ENCODE measurements around the gene EREG. TPM values are rescaled to one million over a fixed set of nuclear protein-coding genes. Genes with fewer than 3 reads are reported as not detected.

EREG gene
- polyA plus RNA-seq, 1 donor (not counting 4 experiments of a cell fraction or from before 2014, with no cell fraction given), result 38.7 TPM

- no peak overlapping the region for H3K4me2 ChIP-seq (ENCODE audit: control insufficient read depth, extremely low read depth, insufficient read depth, low read depth, low read length)
- H3K36me3 ChIP-seq (ENCODE audit: control insufficient read depth in 2 of 2, extremely low read depth in 1 of 2, insufficient read depth in 2 of 2, low read length in 2 of 2), result no peaks in the 10 kb centered on the region
- no peaks in the 10 kb centered on the region for H3K9me1 ChIP-seq (ENCODE audit: control insufficient read depth, extremely low read depth, insufficient read depth, low read length)
- no peaks in the 10 kb centered on the region for H3K9me3 ChIP-seq (ENCODE audit: control insufficient read depth, low read depth, low read length)
- DNase-seq (ENCODE audit: low read depth, low spot score) (no peak), FAIRE-seq (peak; percentile 71)
- peaks cover 38% of the 10 kb centered on the region for H3K4me1 ChIP-seq (ENCODE audit: control insufficient read depth, extremely low read depth, insufficient read depth, low read length)
- TF ChIP-seq CTCF (optimal IDR thresholded peaks at IDR 0.05 in 1 of 3, IDR thresholded peaks at IDR 0.05 in 1 of 3, conservative IDR thresholded peaks at IDR 0.05 in 1 of 3; ENCODE audit: extremely low read depth in 1 of 3, insufficient read depth in 2 of 3, low read length in 3 of 3), result no peak
- TF ChIP-seq EZH2 (IDR thresholded peaks at IDR 0.05; ENCODE audit: low read length), result no peak
- no peaks in the 10 kb centered on the region for H3K79me2 ChIP-seq (ENCODE audit: control insufficient read depth, insufficient read depth, low read length)
- dilution Hi-C loops (cut with MboI; ENCODE audit: extremely low pct_ligation_motif_present, low sequenced_read_pairs), result no loop called here
- no peak overlapping the region for H3K27ac ChIP-seq (ENCODE audit: control insufficient read depth, insufficient read depth, low read length)
- H3K4me3 ChIP-seq (ENCODE audit: control insufficient read depth in 2 of 3, extremely low read depth in 1 of 3, insufficient read depth in 2 of 3, low read depth in 1 of 3, low read length in 3 of 3), result no peak overlapping the region
- no peaks in the 10 kb centered on the region for H3K27me3 ChIP-seq (ENCODE audit: control insufficient read depth, extremely low read depth, insufficient read depth, low read length)
- no peaks in the 10 kb centered on the region for H4K20me1 ChIP-seq (ENCODE audit: control insufficient read depth, extremely low read depth, insufficient read depth, low read length)
- H3K9ac ChIP-seq (ENCODE audit: control insufficient read depth, extremely low read depth, insufficient read depth, low read length), result no peak overlapping the region
- no peak overlapping the region for H2AFZ ChIP-seq (ENCODE audit: control insufficient read depth, low read length)
Measured at GRCh38 chr4:74435296-74435695, 70.4 kb downstream of the EREG start.

GRCh38 chr4:74437866-74438265 is 72.9 kb downstream of the EREG start:
- no peaks in the 10 kb centered on the region for H3K9me1 ChIP-seq (ENCODE audit: control insufficient read depth, extremely low read depth, insufficient read depth, low read length)
- H3K79me2 ChIP-seq (ENCODE audit: control insufficient read depth, insufficient read depth, low read length), result no peaks in the 10 kb centered on the region
- H3K27me3 ChIP-seq (ENCODE audit: control insufficient read depth, extremely low read depth, insufficient read depth, low read length), result no peaks in the 10 kb centered on the region
- H3K4me2 ChIP-seq (ENCODE audit: control insufficient read depth, extremely low read depth, insufficient read depth, low read depth, low read length), result no peak overlapping the region
- H4K20me1 ChIP-seq (ENCODE audit: control insufficient read depth, extremely low read depth, insufficient read depth, low read length), result no peaks in the 10 kb centered on the region
- H3K9me3 ChIP-seq (ENCODE audit: control insufficient read depth, low read depth, low read length), result no peaks in the 10 kb centered on the region
- no peak overlapping the region for H3K27ac ChIP-seq (ENCODE audit: control insufficient read depth, insufficient read depth, low read length)
- H3K4me3 ChIP-seq (ENCODE audit: control insufficient read depth in 2 of 3, extremely low read depth in 1 of 3, insufficient read depth in 2 of 3, low read depth in 1 of 3, low read length in 3 of 3), result no peak overlapping the region
- H2AFZ ChIP-seq (ENCODE audit: control insufficient read depth, low read length), result no peak overlapping the region
- no peak for FAIRE-seq
- no peaks in the 10 kb centered on the region for H3K36me3 ChIP-seq (ENCODE audit: control insufficient read depth in 2 of 2, extremely low read depth in 1 of 2, insufficient read depth in 2 of 2, low read length in 2 of 2)
- DNase-seq (ENCODE audit: low read depth, low spot score), result no peak
- peaks cover 32% of the 10 kb centered on the region for H3K4me1 ChIP-seq (ENCODE audit: control insufficient read depth, extremely low read depth, insufficient read depth, low read length)
- no peak overlapping the region for H3K9ac ChIP-seq (ENCODE audit: control insufficient read depth, extremely low read depth, insufficient read depth, low read length)
- TF ChIP-seq CTCF (optimal IDR thresholded peaks at IDR 0.05 in 1 of 3, IDR thresholded peaks at IDR 0.05 in 1 of 3, conservative IDR thresholded peaks at IDR 0.05 in 1 of 3; ENCODE audit: extremely low read depth in 1 of 3, insufficient read depth in 2 of 3, low read length in 3 of 3) (no peak), EZH2 (IDR thresholded peaks at IDR 0.05; ENCODE audit: low read length) (no peak)
- dilution Hi-C loops (cut with MboI; ENCODE audit: extremely low pct_ligation_motif_present, low sequenced_read_pairs), result no loop called here

Other genes starting within 250 kb of the EREG start
- 8.9 to 30.4 TPM (median 27.0 TPM) in 3 replicates for gene MTHFD2L, start 207.0 kb upstream of the EREG start, polyA plus RNA-seq
- gene EPGN, start 56.7 kb upstream of the EREG start, polyA plus RNA-seq, result 212 to 506 TPM (median 330 TPM) in 3 replicates
- gene AREG, start 80.0 kb downstream of the EREG start, polyA plus RNA-seq, result 789 to 1,566 TPM (median 1,110 TPM) in 3 replicates

Measured in keratinocyte (primary cell).